Neutrophil (primary cell): ENCODE measurements around the gene BACH2.

Source experiments
- H3K27ac ChIP-seq: fragments of 200-600 bp; sonication (generic); 2 replicates; pipeline ENCODE4 v1.5.1; 2016; ENCODE audit warnings: mild to moderate bottlenecking, moderate library complexity
- H3K27me3 ChIP-seq: fragments of 200-600 bp; sonication (generic); 2 replicates; pipeline ENCODE4 v1.6.0; 2016; ENCODE audit warnings: mild to moderate bottlenecking
- H3K36me3 ChIP-seq: fragments of 200-600 bp; sonication (generic); 2 replicates; pipeline ENCODE4 v1.5.1; 2017
- H3K4me1 ChIP-seq, 2 experiments: fragments of 200-600 bp in 1 of 2; sonication (generic) in 1 of 2; 1 replicate in 1 of 2; 2 replicates in 1 of 2; pipeline versions ENCODE4 v1.5.1 to v1.6.1; 2013 to 2016; ENCODE audit warnings: low read depth in 1 of 2, low read length in 1 of 2, mild to moderate bottlenecking in 1 of 2, moderate library complexity in 1 of 2; ENCODE audit not compliant: control insufficient read depth in 1 of 2, insufficient read depth in 1 of 2
- H3K4me3 ChIP-seq, 2 experiments: fragments of 200-600 bp in 1 of 2; sonication (generic) in 1 of 2; 1 replicate in 1 of 2; 2 replicates in 1 of 2; pipeline ENCODE4 v1.5.1; 2013 to 2016; ENCODE audit warnings: low read depth in 1 of 2, low read length in 1 of 2, mild to moderate bottlenecking in 1 of 2, moderate library complexity in 1 of 2
- H3K9me3 ChIP-seq: fragments of 200-600 bp; sonication (generic); 2 replicates; pipeline ENCODE4 v1.5.1; 2016
- TF ChIP-seq, protein P1 (sequence below): fragments of 200-600 bp; sonication (generic); IDR thresholded peaks from 2 replicates; pipeline ENCODE4 v1.5.1; 2016; ENCODE audit warnings: antibody characterized with exemption

The BACH2 gene

DNA sequence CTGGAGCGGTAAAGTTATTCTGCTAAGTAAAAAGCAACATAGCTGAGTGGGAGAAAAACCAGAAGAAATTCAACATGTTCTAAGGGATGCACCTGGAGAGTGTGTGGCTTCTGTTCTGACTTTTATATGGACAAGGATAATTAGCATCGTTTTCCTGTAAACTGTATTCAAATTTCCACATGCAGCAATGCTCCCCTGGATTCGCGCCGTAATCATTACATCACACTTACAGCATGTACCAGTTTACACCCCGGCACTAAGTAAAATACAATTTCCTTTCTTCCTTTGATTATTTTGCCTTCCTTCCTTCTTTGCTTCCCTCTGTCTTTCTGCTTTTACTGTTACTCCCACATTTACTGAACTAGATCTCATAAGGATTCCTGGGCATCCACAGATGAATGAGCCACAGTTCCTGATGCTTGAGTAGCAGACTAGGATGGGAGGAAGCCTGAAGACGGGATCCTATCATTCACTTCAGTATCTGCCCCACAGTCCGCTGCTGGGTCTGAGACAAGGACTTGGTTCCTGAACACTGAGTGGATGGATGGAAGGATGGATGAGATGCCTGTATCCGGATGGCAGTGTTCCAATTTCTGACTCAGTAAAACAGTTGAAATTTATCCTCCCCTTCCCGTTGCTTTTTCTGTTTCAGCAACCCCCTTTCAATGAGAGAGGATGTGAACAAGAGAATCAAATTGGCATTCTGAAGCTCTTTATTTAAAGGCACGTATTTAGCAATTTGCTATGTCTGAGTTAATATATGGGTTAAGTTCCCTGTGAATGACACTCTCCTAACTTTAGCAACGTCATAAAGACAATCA is 227.7 kb downstream of the BACH2 start:
- H3K4me3 ChIP-seq: no peak overlapping the region
- H3K9me3 ChIP-seq: no peaks in the 10 kb centered on the region
- H3K4me1 ChIP-seq: no peaks in the 10 kb centered on the region
- no peaks in the 10 kb centered on the region for H3K36me3 ChIP-seq
- no peak overlapping the region for H3K27ac ChIP-seq
- TF ChIP-seq, protein P1, sequence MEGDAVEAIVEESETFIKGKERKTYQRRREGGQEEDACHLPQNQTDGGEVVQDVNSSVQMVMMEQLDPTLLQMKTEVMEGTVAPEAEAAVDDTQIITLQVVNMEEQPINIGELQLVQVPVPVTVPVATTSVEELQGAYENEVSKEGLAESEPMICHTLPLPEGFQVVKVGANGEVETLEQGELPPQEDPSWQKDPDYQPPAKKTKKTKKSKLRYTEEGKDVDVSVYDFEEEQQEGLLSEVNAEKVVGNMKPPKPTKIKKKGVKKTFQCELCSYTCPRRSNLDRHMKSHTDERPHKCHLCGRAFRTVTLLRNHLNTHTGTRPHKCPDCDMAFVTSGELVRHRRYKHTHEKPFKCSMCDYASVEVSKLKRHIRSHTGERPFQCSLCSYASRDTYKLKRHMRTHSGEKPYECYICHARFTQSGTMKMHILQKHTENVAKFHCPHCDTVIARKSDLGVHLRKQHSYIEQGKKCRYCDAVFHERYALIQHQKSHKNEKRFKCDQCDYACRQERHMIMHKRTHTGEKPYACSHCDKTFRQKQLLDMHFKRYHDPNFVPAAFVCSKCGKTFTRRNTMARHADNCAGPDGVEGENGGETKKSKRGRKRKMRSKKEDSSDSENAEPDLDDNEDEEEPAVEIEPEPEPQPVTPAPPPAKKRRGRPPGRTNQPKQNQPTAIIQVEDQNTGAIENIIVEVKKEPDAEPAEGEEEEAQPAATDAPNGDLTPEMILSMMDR: no peak
- H3K27me3 ChIP-seq: no peaks in the 10 kb centered on the region

- no peaks in the 10 kb centered on the region for H3K9me3 ChIP-seq
- TF ChIP-seq, protein P1: no peak
- H3K4me3 ChIP-seq: no peak overlapping the region
- H3K4me1 ChIP-seq: no peaks in the 10 kb centered on the region
- no peaks in the 10 kb centered on the region for H3K27me3 ChIP-seq
- no peak overlapping the region for H3K27ac ChIP-seq
- H3K36me3 ChIP-seq: no peaks in the 10 kb centered on the region
These were observed 228.4 kb downstream of the BACH2 start for GRCh38 chr6:90068264-90068663.

DNA sequence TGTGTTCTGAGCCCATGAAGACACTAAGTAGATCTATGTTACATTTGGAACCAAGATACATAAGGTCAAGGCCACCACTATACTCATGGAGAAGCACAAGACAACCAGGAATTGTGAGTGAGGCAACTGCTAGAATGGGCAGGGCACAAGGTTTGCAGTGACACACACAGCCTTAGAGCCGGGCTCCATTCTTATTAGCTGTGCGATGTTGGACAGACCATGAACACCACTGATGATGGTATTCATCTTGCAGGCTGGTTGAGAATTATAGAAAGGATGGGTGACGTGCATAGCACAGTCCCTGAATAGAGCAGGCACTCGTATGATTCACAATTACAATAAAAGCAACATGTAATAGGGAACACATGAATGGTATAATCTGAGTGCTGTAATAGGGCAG is 229.9 kb downstream of the BACH2 start:
- Histone ChIP-seq H3K4me1 (no peaks in the 10 kb centered on the region), H3K36me3 (no peaks in the 10 kb centered on the region), H3K4me3 (no peak overlapping the region), H3K27me3 (no peaks in the 10 kb centered on the region), H3K27ac (no peak overlapping the region), H3K9me3 (no peaks in the 10 kb centered on the region)
- TF ChIP-seq, protein P1: no peak

GRCh38 chr6:90065173-90065572 is 231.5 kb downstream of the BACH2 start:
- Histone ChIP-seq H3K9me3 (no peaks in the 10 kb centered on the region), H3K36me3 (no peaks in the 10 kb centered on the region), H3K27me3 (no peaks in the 10 kb centered on the region), H3K4me1 (no peaks in the 10 kb centered on the region), H3K4me3 (no peak overlapping the region), H3K27ac (no peak overlapping the region)
- TF ChIP-seq, protein P1: no peak

DNA sequence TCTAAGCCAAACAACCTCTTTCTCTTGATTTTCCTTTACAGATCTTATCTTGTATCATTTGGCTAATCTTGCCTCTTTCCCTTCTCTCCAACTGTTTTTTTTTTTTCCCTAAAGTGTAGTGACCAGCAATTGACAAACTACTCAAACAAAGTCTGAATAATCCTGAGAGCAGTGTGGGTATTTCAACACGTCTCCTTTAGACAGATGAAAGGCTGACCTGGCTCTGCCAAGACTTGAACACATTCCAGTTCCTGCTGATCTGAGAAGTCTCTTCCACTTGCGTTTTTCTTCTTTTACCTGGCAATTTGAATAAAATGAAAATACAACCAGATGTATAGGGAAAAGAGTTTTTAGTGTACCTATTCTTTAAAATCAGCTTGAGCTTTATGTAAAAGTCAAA is 234.0 kb downstream of the BACH2 start:
- no peaks in the 10 kb centered on the region for H3K36me3 ChIP-seq
- no peaks in the 10 kb centered on the region for H3K27me3 ChIP-seq
- H3K4me1 ChIP-seq: no peaks in the 10 kb centered on the region
- TF ChIP-seq, protein P1: no peak
- no peaks in the 10 kb centered on the region for H3K9me3 ChIP-seq
- no peak overlapping the region for H3K4me3 ChIP-seq
- H3K27ac ChIP-seq: no peak overlapping the region
